HepG2 (cell line): Measurements from ENCODE around the gene PSMD1.

ENCODE experiments used
- CTCF ChIP-seq: sonication (generic); formaldehyde crosslinking; IDR thresholded peaks from 2 replicates; pipeline ENCODE4 v1.5.0; 2020; ENCODE audit warnings: mild to moderate bottlenecking, missing genetic modification reagents, moderate library complexity
- PPARG ChIP-seq: conservative IDR thresholded peaks from 2 replicates; pipeline ENCODE4 v1.6.1; 2016; ENCODE audit warnings: missing biosample characterization, missing genetic modification reagents
- SRF ChIP-seq: IDR thresholded peaks from 2 replicates; pipeline ENCODE4 v1.6.1; 2011; ENCODE audit warnings: mild to moderate bottlenecking, low read depth, low read length, moderate library complexity

GRCh38 chr2:231010201-231010730 is 46.4 kb upstream of the PSMD1 start:
- TF ChIP-seq SRF = no peak
- TF ChIP-seq PPARG (CRISPR knock-in tag) = no peak
- TF ChIP-seq CTCF (CRISPR knock-in tag) = no peak
